GM12878 (cell line): Measurements from ENCODE around the gene LIX1L. TPM values are rescaled to one million over a fixed set of nuclear protein-coding genes. Genes with fewer than 3 reads are reported as not detected.

Experiments used
- ATAC-seq: fragments of 200-7000 bp; cut with Tn5 transposase; 3 replicates; pipeline ENCODE4 v1.9.1; 2020; ENCODE audit warnings: mild to moderate bottlenecking, moderate library complexity
- BruUV-seq: library from RNA; stranded (reverse); fragments of 400-500 nt; replicated peaks from 2 replicates; lab custom pipeline; 2021; lab: Mats Ljungman, UMichigan
- CTCF ChIA-PET: fragments of 300-600 bp; sonication (Branson Sonifier 250); formaldehyde crosslinking; extraction: SDS; loops from one replicate; lab custom pipeline; 2021; ENCODE audit warnings: inconsistent platforms; lab: Yijun Ruan, JAX
- POLR2A ChIA-PET: fragments of 350-600 bp; formaldehyde crosslinking; extraction: SDS; loops from one replicate; lab custom pipeline; 2021; ENCODE audit warnings: inconsistent platforms; lab: Charles Lee
- RAD21 ChIA-PET: fragments of 300-600 bp; sonication (Branson Sonifier 250); formaldehyde crosslinking; loops from one replicate; lab custom pipeline; 2023; ENCODE audit warnings: antibody characterized with exemption; ENCODE audit not compliant: unreplicated experiment; lab: Charles Lee
- SMC1A ChIA-PET: fragments of 300-600 bp; sonication (Branson Sonifier 250); formaldehyde crosslinking; loops from one replicate; lab custom pipeline; 2023; ENCODE audit not compliant: unreplicated experiment, uncharacterized antibody; lab: Charles Lee
- DNase-seq: peaks from one replicate; pipeline ENCODE4 v3.0.0-alpha.2; 2011; ENCODE audit warnings: low read depth, low spot score
- FAIRE-seq: peaks from 3 replicates; lab custom pipeline; 2011; peaks lifted over from hg19 to GRCh38; lab: Jason Lieb, UNC
- H2AFZ ChIP-seq: 2 replicates; pipeline ENCODE4 v1.6.0; 2011; ENCODE audit warnings: low read depth, low read length, control low read depth; ENCODE audit not compliant: control insufficient read depth
- H3K27ac ChIP-seq: 2 replicates; pipeline ENCODE4 v1.5.1; 2011; ENCODE audit warnings: control low read depth; ENCODE audit not compliant: control insufficient read depth, insufficient read depth
- H3K27me3 ChIP-seq, 2 experiments: replicated peaks in 1 of 2; 2 replicates each; pipeline versions ENCODE4 v1.6.0 to v1.6.1; 2011; ENCODE audit warnings: low read length in 1 of 2; ENCODE audit not compliant: control insufficient read depth in 2 of 2, insufficient read depth in 2 of 2
- H3K36me3 ChIP-seq, 2 experiments: 2 replicates each; pipeline ENCODE4 v1.5.1; 2011; ENCODE audit warnings: low read length in 1 of 2; ENCODE audit not compliant: control insufficient read depth in 2 of 2, insufficient read depth in 2 of 2
- H3K4me1 ChIP-seq: 2 replicates; pipeline ENCODE4 v1.6.1; 2011; ENCODE audit warnings: mild to moderate bottlenecking, low read length, moderate library complexity, mixed read lengths; ENCODE audit not compliant: control insufficient read depth, insufficient read depth
- H3K4me2 ChIP-seq: 2 replicates; pipeline ENCODE4 v1.6.0; 2011; ENCODE audit warnings: control low read depth; ENCODE audit not compliant: control insufficient read depth, insufficient read depth
- H3K4me3 ChIP-seq: fragments of 200-600 bp; sonication (generic); 2 replicates; pipeline ENCODE4 v1.5.1; 2016
- H3K79me2 ChIP-seq: 2 replicates; pipeline ENCODE4 v1.6.0; 2011; ENCODE audit warnings: low read length; ENCODE audit not compliant: control insufficient read depth, insufficient read depth
- H3K9ac ChIP-seq: 2 replicates; pipeline ENCODE4 v1.8.0; 2011; ENCODE audit warnings: low read length, control low read depth, mixed read lengths; ENCODE audit not compliant: control insufficient read depth, insufficient read depth
- H3K9me3 ChIP-seq: replicated peaks from 3 replicates; pipeline ENCODE4 v1.5.1; 2011; ENCODE audit warnings: mild to moderate bottlenecking, low read length; ENCODE audit not compliant: control insufficient read depth, insufficient read depth
- H4K20me1 ChIP-seq: 2 replicates; pipeline ENCODE4 v1.6.0; 2011; ENCODE audit not compliant: control insufficient read depth, insufficient read depth
- ATF2 ChIP-seq: IDR thresholded peaks from 2 replicates; pipeline ENCODE4 v1.6.1; 2012; ENCODE audit warnings: low read length, inconsistent platforms
- BACH1 ChIP-seq: fragments of 450-650 bp; IDR thresholded peaks from 2 replicates; pipeline ENCODE4 v1.6.1; 2017; ENCODE audit warnings: mild to moderate bottlenecking, borderline replicate concordance
- BRCA1 ChIP-seq: IDR thresholded peaks from 2 replicates; pipeline ENCODE4 v1.6.1; 2011; ENCODE audit warnings: low read depth, low read length, improper control_type of control experiment
- CEBPZ ChIP-seq: fragments of 150-350 bp; IDR thresholded peaks from 2 replicates; pipeline ENCODE4 v1.6.1; 2016; ENCODE audit warnings: low read depth, low read length
- CHD4 ChIP-seq: fragments of 200-600 bp; sonication (generic); IDR thresholded peaks from 2 replicates; pipeline ENCODE4 v1.6.1; 2016; ENCODE audit warnings: mild to moderate bottlenecking
- DPF2 ChIP-seq: fragments of 450-650 bp; IDR thresholded peaks from 2 replicates; pipeline ENCODE4 v1.6.1; 2017; ENCODE audit warnings: mild to moderate bottlenecking
- ESRRA ChIP-seq: IDR thresholded peaks from 2 replicates; pipeline ENCODE4 v1.6.1; 2012; ENCODE audit warnings: mild to moderate bottlenecking, low read length, improper control_type of control experiment
- FOS ChIP-seq: IDR thresholded peaks from 3 replicates; pipeline ENCODE4 v1.6.1; 2011; ENCODE audit warnings: borderline replicate concordance; ENCODE audit not compliant: insufficient read length; ENCODE audit errors: extremely low read depth
- HDAC6 ChIP-seq: fragments of 200-600 bp; sonication (generic); IDR thresholded peaks from one replicate; pipeline ENCODE4 v1.8.0; 2017; ENCODE audit warnings: antibody characterized with exemption; ENCODE audit not compliant: unreplicated experiment
- IRF4 ChIP-seq: IDR thresholded peaks from 2 replicates; pipeline ENCODE4 v1.6.1; 2011; ENCODE audit warnings: low read depth, low read length
- KDM1A ChIP-seq: fragments of 200-600 bp; sonication (generic); IDR thresholded peaks from 2 replicates; pipeline ENCODE4 v1.6.1; 2016; ENCODE audit warnings: borderline replicate concordance
- NFXL1 ChIP-seq: fragments of 450-650 bp; IDR thresholded peaks from 2 replicates; pipeline ENCODE4 v1.6.1; 2017; ENCODE audit warnings: antibody characterized with exemption, mild to moderate bottlenecking, borderline replicate concordance
- NR2C1 ChIP-seq: fragments of 450-650 bp; IDR thresholded peaks from 2 replicates; pipeline ENCODE4 v1.6.1; 2017; ENCODE audit warnings: antibody characterized with exemption, mild to moderate bottlenecking, moderate library complexity
- RBBP5 ChIP-seq: fragments of 200-600 bp; sonication (generic); conservative IDR thresholded peaks from 2 replicates; pipeline ENCODE4 v1.6.1; 2016
- RELB ChIP-seq: fragments of 450-650 bp; IDR thresholded peaks from 2 replicates; pipeline ENCODE4 v1.6.1; 2017; ENCODE audit warnings: low read depth, mild to moderate bottlenecking, moderate library complexity
- USF2 ChIP-seq: IDR thresholded peaks from 2 replicates; pipeline ENCODE4 v1.6.1; 2011; ENCODE audit warnings: low read depth, low read length, improper control_type of control experiment, borderline replicate concordance
- ZNF207 ChIP-seq: fragments of 450-650 bp; IDR thresholded peaks from 2 replicates; pipeline ENCODE4 v1.6.1; 2014; ENCODE audit warnings: antibody characterized with exemption, mild to moderate bottlenecking, borderline replicate concordance
- ZNF217 ChIP-seq: fragments of 450-650 bp; IDR thresholded peaks from 2 replicates; pipeline ENCODE4 v1.6.1; 2017; ENCODE audit warnings: antibody characterized with exemption, mild to moderate bottlenecking
- WGBS: methylation state at CpG from one replicate; pipeline ENCODE4 v1.1.6; 2016; ENCODE audit warnings: low lambda C conversion rate; ENCODE audit not compliant: insufficient replicate concordance, insufficient coverage; ENCODE audit errors: missing lambda C conversion rate; 5-methylcytosine and 5-hydroxymethylcytosine counted together
- in situ Hi-C: fragments of 300-500 bp; cut with MboI; formaldehyde crosslinking; loops from 9 replicates; pipeline ENCODE4 v1.14.3; 2018; ENCODE audit warnings: mixed read lengths
- intact Hi-C: fragments of 100-400 bp; cut with micrococcal nuclease; formaldehyde crosslinking; loops from one replicate; pipeline ENCODE4 v1.14.2; 2022; ENCODE audit not compliant: unreplicated experiment
- polyA plus RNA-seq, 11 experiments: library from polyadenylated mRNA; depleted of rRNA in 4 of 11; unstranded in 6 of 11; stranded (reverse) in 5 of 11; fragments of >200 nt; fragmentation: Nextera tagmentation in 4 of 11; fragmentation: Illumina TruSeq in 1 of 11; extraction: Ambion mirVana in 4 of 11; extraction: Trizol in 1 of 11; gene quantifications; 1 replicate in 1 of 11; 2 replicates in 10 of 11; pipeline versions ENCODE4 v1.2.1 to v1.2.3, GENCODE V29; 2011 to 2016; ENCODE audit warnings: inconsistent platforms in 2 of 11, missing spikeins in 2 of 11, low read depth in 1 of 11
- total RNA-seq, 4 experiments: library from RNA; depleted of rRNA in 3 of 4; stranded (reverse); fragments of >200 nt in 3 of 4; fragmentation: Illumina TruSeq in 1 of 4; extraction: Trizol in 1 of 4; gene quantifications; 2 replicates each; pipeline versions ENCODE4 v1.2.1 to v1.2.3, GENCODE V29; 2013 to 2021

Gene LIX1L
- total and polyA plus RNA-seq, 10 of the 15 experiments (the other 5 are each of a cell fraction or from before 2014, with no cell fraction given): 5.5 to 48.2 (median 15.3) TPM

GRCh38 chr1:145893306-145894055 lies 64.3 kb downstream of the LIX1L start:
- no peaks in the 10 kb centered on the region for H3K79me2 ChIP-seq
- SMC1A ChIA-PET: interaction anchor here (0.9 to 2.5 kb wide), 11 partner anchors 34 to 138 kb away, joined by 3 to 12 read pairs (median 4); partner anchors contain the start of genes ANKRD34A, PIAS3 and POLR3GL
- no peak overlapping the region for H3K4me2 ChIP-seq
- H3K4me3 ChIP-seq: no peak overlapping the region
- no peaks in the 10 kb centered on the region for H3K36me3 ChIP-seq
- WGBS: 51% methylated on average over 7 of the region's 7 CpGs
- in situ Hi-C loops: no loop called here
- H3K9ac ChIP-seq: no peak overlapping the region
- FAIRE-seq (no peak), ATAC-seq (no peak), DNase-seq (no peak)
- intact Hi-C loops: loop anchor here (2.0 kb wide), 1 partner anchor 17 kb away; the partner anchor contains the start of gene ITGA10
- POLR2A ChIA-PET: no interaction called here
- CTCF ChIA-PET: interaction anchor here (0.6 to 5.9 kb wide), 19 partner anchors 9 to 139 kb away, joined by 3 to 66 read pairs (median 8); partner anchors contain the start of genes ANKRD34A, HJV, ITGA10 and LIX1L
- no peak overlapping the region for H2AFZ ChIP-seq
- RAD21 ChIA-PET: interaction anchor here (0.7 to 2.8 kb wide), 4 partner anchors 18 to 119 kb away, joined by 3 to 10 read pairs (median 6); partner anchors contain the start of genes LIX1L and NUDT17
- no TSS peak for BruUV-seq
- H3K9me3 ChIP-seq: no peaks in the 10 kb centered on the region
- H4K20me1 ChIP-seq: no peaks in the 10 kb centered on the region
- H3K4me1 ChIP-seq: no peaks in the 10 kb centered on the region
- H3K27ac ChIP-seq: no peak overlapping the region
- H3K27me3 ChIP-seq: no peaks in the 10 kb centered on the region
- TF ChIP-seq CEBPZ (no peak), ESRRA (no peak), NFXL1 (no peak), BACH1 (no peak), NR2C1 (no peak), HDAC6 (no peak), RELB (no peak), CHD4 (no peak), BRCA1 (no peak), ZNF207 (no peak), IRF4 (no peak), RBBP5 (no peak), ATF2 (no peak), ZNF217 (no peak), KDM1A (no peak), DPF2 (no peak), FOS (no peak), USF2 (no peak)
